ENCODE data around the gene NPAS2.

The NPAS2 gene

DNA sequence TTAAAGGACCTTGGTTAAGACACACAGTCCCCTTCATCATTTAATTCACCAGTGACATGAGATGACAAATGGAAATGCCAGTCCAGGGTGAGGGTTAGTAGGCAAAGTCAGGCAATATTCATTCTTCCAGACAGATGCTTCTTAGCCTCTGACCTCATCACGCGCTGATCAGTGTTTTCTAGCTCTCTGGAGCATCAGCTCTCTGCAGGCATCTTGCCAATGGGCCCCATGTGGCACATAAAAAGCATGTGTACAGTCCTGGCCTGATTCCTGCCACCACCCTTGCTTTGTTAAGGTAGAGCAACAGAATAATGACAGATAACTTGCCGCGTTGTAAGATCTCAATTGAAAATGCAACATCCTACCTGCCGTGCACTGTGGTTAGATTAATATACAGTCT is 20.3 kb upstream of the NPAS2 start:
- no peak for DNase-seq

GRCh38 chr2:100800915-100801314 is 19.0 kb upstream of the NPAS2 start:
- no peak for DNase-seq

- no peak for DNase-seq
These were observed 18.5 kb upstream of the NPAS2 start for GRCh38 chr2:100801402-100801801.

GRCh38 chr2:100802066-100802465 is 17.9 kb upstream of the NPAS2 start:
- no peak for DNase-seq

DNA sequence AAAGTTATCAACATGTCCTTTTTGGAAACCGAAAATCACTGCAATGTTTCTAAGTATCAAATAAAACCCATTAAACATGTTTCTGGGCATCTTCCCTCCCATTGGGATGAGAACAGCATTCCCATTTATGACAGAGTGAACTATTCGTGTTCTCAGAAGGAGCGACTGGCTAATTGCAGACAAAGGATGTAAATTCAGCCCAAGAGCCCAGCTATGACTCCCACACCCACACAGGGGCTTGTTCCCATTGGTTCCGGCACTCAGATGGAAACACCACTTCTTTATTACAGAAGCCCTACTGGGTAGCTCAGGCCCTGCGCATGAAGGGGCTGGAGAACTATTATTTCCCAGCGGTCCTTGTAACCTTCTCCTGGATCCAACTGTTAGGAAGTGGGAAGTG is 16.6 kb upstream of the NPAS2 start:
- DNase-seq, result no peak

DNA sequence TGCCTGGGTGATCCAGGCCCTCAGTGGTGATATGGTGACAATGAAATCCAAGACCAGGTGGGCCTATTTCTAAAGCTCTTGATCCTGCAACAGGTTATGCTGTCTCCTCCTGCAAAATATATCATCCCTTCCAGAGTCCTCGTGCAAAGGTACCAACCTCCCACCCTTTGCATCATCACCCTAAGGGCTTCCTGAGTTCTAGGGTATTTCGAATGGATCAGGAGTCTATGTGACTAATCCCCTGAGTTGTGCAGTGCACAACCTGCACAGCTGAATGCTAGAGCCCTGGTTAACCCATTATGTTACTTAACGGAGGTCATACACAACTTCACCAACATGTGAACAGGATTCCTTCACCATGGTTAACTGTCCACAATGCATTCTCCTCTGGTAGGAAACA is 13.4 kb upstream of the NPAS2 start:
- DNase-seq, result no peak

GRCh38 chr2:100807707-100808106 is 12.2 kb upstream of the NPAS2 start:
- no peak for DNase-seq

DNA sequence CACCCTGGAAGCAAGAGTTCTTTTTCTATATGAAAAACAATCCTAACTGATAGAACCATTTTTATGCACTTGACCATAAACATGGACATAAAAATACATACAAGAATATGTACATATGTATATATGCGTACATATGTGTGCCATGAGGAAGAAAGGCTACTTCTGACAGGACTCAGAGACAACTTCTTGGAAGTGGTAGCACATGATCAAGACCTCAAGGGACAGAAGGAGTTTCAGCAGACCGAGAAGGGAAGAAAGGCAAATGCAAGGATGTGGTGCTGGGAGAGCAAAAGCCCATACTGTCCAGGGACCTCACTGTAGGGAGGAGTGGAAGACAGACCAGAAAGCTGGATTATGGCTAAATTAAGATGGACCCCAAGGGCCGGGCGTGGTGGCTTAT is 11.4 kb upstream of the NPAS2 start:
- DNase-seq, result no peak

DNA sequence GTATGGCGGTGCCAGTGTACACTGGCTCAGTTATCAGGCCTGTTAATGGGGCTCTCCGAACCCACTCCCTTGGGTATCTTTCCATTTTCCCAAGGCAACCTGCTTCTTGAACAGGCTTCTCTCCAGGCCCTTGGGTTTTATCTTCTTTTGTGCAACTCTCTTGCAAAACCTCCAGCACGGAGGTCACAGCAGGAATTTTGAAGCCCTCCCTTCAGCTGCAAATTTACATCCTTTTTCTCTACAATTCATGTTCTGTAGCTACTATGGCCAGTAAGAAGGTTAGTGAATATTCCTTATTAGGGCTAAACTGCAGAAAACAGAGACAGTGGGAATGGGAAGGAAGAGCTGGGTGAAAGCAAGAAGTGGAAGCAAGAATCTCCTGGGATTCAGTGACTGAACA is 10.4 kb upstream of the NPAS2 start:
- DNase-seq, result no peak

GRCh38 chr2:100810603-100811145 is 9.3 kb upstream of the NPAS2 start:
- DNase-seq, result no peak

- DNase-seq, result no peak
These were observed 7.8 kb upstream of the NPAS2 start for GRCh38 chr2:100812116-100812515.

GRCh38 chr2:100812573-100812972 is 7.4 kb upstream of the NPAS2 start:
- no peak for DNase-seq

DNA sequence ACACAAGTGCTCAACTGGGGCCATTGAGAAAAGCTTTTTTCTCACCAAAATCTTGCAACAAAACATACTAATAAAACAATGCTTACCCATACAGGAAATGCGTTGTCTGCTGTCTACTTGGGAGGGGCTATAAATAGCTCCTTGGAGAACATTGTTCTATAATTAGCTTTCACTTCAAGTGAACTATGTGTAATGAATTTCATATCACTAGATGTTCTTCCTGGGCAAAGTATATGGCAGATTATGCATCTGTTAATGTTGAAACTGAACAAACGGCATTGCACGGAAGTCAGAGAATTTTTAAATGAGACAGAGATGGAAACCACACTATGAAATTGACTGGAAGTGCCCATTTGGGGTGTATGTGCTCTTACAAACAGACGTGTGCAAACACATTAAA is 6.4 kb upstream of the NPAS2 start:
- DNase-seq, result no peak

DNA sequence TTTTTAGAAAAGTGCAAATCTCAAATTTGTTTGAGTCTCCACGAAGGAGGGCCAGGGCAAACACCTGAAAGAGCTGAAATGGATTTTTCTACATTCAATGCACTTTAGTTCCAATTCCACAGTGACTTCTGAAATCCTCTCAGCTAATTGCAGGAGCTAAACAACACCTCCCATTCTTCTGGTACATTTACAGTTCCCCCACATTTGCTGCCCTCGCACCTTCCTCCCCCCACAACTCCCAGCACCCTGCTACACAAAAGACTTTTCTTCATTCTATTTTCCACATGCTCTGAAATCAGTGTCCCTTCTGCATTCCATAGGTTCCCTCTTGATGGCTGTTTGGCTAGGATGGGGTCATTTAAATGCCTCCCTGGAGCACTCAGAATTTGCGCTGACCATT is 5.9 kb upstream of the NPAS2 start:
- no peak for DNase-seq

DNA sequence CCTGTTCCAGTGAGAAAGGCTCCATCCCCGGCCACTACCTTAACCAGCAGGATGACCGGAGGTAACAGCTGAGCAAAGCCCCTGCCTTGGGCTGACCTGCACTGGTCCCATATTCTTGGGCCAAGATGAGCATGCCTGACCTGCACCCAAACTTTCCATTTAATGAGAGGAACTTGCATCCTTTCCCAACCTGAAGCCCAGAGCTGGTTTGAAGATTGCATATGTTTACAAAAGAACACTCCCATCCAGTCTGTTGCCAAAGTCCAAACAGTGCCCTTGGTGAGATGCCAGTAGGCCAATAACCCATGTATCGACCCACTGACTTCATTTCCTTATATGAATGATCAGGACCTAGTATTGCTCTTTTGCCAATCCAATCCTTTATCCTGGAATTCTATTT is 5.5 kb upstream of the NPAS2 start:
- DNase-seq, result no peak

- no peak for DNase-seq
These were observed 2.5 kb upstream of the NPAS2 start for GRCh38 chr2:100817388-100817985.

- DNase-seq, result no peak
These were observed 1.8 kb upstream of the NPAS2 start for GRCh38 chr2:100818003-100818605.

DNA sequence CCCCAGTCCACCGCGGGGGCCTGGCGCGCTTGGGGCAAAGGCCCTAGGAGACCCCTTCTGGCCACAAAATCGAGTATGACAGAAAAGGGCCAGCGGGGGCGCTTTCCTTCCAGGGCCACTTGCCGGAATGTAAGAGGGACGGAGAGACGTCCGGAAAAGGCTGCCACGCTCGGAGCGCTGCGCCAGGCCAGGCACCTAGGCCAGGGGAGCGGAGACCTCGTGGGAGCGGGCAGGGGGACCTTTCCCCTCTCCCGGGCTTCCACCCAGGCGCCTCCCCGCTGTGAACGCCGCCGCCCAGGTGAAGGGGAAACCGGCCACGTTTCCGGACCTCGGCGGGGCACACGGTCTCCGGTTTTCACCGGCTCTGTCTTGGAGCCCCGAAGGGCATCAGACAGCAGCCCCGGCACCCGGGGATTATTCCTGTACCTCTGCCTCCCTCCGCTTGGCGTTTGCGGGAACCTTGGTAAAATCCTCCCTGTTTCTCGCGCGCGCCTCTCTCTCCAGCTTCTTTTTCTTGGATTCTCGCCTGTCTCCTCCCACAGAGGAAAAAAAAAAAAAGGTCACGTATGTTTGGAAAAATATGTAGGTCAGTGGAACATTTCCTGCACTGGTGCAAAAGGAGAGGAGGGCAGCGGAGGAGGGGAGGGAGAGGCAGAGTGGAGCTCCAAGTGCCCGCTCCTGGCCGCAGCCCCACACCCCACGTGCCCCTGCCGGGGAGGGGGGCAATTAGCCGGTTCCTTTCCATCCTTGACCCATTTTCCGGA is 1.2 kb upstream of the NPAS2 start:
- DNase-seq, result no peak

- DNase-seq, result no peak
These were observed 259 bp downstream of the NPAS2 start for GRCh38 chr2:100820273-100820522.

DNA sequence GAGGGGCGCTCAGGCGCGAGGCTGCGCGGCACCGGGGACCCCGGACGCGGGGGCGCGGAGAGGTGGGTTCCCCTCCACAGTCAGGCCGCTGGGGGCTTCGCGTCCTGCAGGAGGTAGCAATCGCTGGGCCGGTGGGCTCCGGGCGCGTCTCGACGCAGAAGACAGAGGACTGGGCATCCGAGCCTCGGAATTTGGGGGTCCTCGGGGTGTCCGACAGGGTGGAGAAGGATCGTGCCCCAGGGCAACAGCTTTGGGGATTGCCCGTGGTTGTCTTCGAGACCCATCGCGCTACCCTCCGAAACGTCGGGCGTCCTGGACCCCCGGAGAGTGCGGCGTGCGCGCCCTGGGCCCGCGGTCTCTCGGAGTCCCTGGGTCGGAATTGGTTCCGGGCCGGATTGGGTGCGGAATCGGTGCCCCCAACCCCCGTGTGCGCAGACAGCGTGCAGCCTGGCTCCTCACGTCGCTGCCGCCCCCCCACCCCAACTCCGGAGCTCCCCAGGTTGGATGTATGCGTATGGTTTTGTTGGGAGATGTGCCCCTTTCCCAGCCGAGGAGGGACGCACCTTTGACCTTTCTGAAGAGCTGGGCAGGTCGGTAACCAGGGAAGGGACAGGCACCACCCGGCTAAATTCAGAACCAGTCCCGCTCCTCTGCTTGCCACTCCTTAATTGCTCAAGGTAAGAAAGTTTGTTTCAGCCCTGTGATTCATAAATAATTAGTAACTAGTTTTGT is 750 bp downstream of the NPAS2 start:
- DNase-seq, result no peak

DNA sequence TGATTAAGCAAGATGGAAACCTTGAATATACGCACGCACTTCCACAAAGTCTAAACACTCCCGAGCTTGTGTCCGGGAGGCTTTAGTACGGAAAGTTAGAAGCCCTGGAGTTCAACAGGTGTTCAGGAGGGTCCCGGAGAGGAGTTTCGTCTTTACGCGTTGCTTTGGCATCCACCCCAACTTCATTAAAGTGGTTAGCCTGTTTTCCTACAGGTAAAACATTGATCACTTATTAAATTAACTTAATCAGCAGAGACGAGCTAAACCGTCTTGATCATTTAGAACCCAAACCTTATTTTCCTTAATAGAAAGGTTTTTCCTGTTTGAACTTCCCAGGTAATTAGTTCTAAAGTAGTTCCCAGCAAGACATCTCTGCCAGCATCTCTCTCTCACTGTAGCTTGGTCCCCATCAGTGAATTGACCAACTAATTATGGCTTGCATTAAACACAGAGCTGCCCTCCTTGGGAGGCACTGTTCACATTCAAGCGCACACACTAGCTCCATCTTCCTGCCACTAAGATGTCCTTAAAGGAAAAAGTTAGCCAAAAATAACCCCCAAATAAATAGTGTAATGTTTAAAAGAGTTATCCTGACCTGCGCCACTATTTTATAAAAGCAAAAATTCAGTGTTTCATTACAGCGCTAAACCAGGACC is 1.4 kb downstream of the NPAS2 start:
- no peak for DNase-seq

DNA sequence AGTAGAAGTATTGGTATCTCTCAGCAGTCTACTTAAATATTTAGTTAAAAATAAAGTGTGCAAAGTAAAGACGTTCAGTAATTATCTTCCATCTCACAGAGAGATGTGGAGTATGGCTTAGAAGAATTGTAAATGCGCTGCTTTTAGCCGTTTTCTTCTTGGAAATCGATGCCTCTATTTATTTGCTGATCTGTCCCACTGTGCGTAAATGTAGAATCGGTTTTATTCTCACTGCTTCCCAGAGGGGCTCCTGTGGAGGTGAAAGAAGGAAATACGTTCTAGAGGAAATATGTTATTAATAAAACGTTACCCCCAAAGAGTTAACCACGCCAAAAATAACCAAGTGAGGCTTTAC is 1.9 kb downstream of the NPAS2 start:
- DNase-seq, result no peak

DNA sequence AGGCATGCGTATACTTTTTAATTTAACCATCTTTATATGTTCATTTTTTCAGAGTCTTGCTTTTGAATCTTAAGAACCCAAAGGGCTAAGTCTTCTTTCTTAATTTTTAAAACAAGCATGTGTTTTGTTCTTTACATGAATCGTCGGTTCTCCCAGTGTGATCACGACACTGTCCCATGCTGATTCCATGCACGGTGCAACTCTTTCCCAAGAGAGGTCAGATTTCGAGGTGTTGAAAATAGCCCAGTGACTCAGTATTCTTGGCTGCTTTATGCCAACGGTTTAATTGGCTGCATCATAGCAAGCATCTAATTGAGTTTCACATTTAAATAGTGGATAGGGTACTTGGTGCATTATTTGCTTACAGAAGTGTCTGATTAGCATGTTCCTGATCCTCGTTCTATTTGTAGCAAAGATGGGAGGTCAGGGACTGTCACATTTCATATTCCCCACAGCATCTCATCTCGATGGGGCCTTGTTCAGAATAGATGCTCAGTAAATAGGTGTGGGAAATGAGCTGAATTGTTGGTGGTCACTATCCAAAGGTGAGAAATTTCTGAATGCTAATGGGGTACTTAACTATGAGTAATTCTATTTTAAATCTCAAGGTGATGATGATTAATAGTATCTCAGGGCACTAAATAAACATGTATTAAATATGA is 2.8 kb downstream of the NPAS2 start:
- DNase-seq, result no peak

All from NCI-H748 treated with DMSO at 0.1 percent for 48 hours (cell line).